H9 (cell line): ENCODE results near the gene TTN. TPM values are rescaled to one million over a fixed set of nuclear protein-coding genes. Genes with fewer than 3 reads are reported as not detected.

Experiments
- DNase-seq: peaks from one replicate; pipeline ENCODE4 v3.0.0-alpha.2; 2017
- H2AFZ ChIP-seq: one replicate; pipeline ENCODE4 v1.6.1; 2013; ENCODE audit warnings: mild to moderate bottlenecking, low read length, control low read depth, moderate library complexity
- H2AK5ac ChIP-seq: 2 replicates; pipeline ENCODE4 v1.6.1; 2013; ENCODE audit warnings: low read length, control low read depth, mixed read lengths; ENCODE audit not compliant: insufficient read length
- H2BK120ac ChIP-seq: one replicate; pipeline ENCODE4 v1.6.1; 2013; ENCODE audit warnings: low read depth, mild to moderate bottlenecking, low read length, control low read depth, inconsistent platforms; ENCODE audit not compliant: poor library complexity, severe bottlenecking
- H2BK12ac ChIP-seq: 2 replicates; pipeline ENCODE4 v1.6.1; 2013; ENCODE audit warnings: low read length, control low read depth, mixed read lengths, low read depth; ENCODE audit not compliant: insufficient read length
- H2BK15ac ChIP-seq: 2 replicates; pipeline ENCODE4 v1.6.1; 2013; ENCODE audit warnings: low read depth, low read length, control low read depth
- H2BK20ac ChIP-seq: one replicate; pipeline ENCODE4 v1.6.1; 2013; ENCODE audit warnings: low read depth, mild to moderate bottlenecking, low read length, control low read depth, inconsistent platforms; ENCODE audit not compliant: poor library complexity, severe bottlenecking
- H2BK5ac ChIP-seq: 2 replicates; pipeline ENCODE4 v1.6.1; 2013; ENCODE audit warnings: low read length, control low read depth, mixed read lengths; ENCODE audit not compliant: insufficient read length
- H3K14ac ChIP-seq: 2 replicates; pipeline ENCODE4 v1.6.1; 2013; ENCODE audit warnings: low read length, control low read depth; ENCODE audit not compliant: insufficient read depth
- H3K18ac ChIP-seq: 2 replicates; pipeline ENCODE4 v1.6.1; 2013; ENCODE audit warnings: low read depth, mild to moderate bottlenecking, mixed read lengths, low read length, control low read depth; ENCODE audit not compliant: insufficient read length
- H3K23ac ChIP-seq: 2 replicates; pipeline ENCODE4 v1.6.1; 2013; ENCODE audit warnings: low read length, control low read depth, mixed read lengths, low read depth; ENCODE audit not compliant: insufficient read length
- H3K23me2 ChIP-seq: 2 replicates; pipeline ENCODE4 v1.6.1; 2013; ENCODE audit warnings: low read depth, mild to moderate bottlenecking, mixed read lengths, low read length, control low read depth; ENCODE audit not compliant: insufficient read length, poor library complexity, severe bottlenecking
- H3K27ac ChIP-seq: 2 replicates; pipeline ENCODE4 v1.5.1; 2013; ENCODE audit warnings: low read length, control low read depth, mixed read lengths, low read depth; ENCODE audit not compliant: insufficient read length
- H3K27me3 ChIP-seq: 2 replicates; pipeline ENCODE4 v1.6.1; 2013; ENCODE audit warnings: low read length, control low read depth, inconsistent platforms; ENCODE audit not compliant: insufficient read depth
- H3K4ac ChIP-seq: 2 replicates; pipeline ENCODE4 v1.6.1; 2013; ENCODE audit warnings: low read depth, mild to moderate bottlenecking, control low read depth, inconsistent platforms, low read length, moderate library complexity
- H3K4me1 ChIP-seq: 2 replicates; pipeline ENCODE4 v1.6.1; 2013; ENCODE audit warnings: low read length, control low read depth, inconsistent platforms; ENCODE audit not compliant: insufficient read depth
- H3K4me2 ChIP-seq: 2 replicates; pipeline ENCODE4 v1.6.1; 2013; ENCODE audit warnings: low read length, control low read depth, mixed read lengths; ENCODE audit not compliant: insufficient read length, insufficient read depth
- H3K56ac ChIP-seq: 2 replicates; pipeline ENCODE4 v1.6.1; 2013; ENCODE audit warnings: low read depth, mild to moderate bottlenecking, mixed read lengths, low read length, control low read depth; ENCODE audit not compliant: insufficient read length
- H3K79me1 ChIP-seq: 2 replicates; pipeline ENCODE4 v1.6.1; 2013; ENCODE audit warnings: low read depth, mild to moderate bottlenecking, moderate library complexity, low read length, control low read depth, inconsistent platforms; ENCODE audit not compliant: insufficient read depth, poor library complexity, severe bottlenecking
- H3K79me2 ChIP-seq: 2 replicates; pipeline ENCODE4 v1.6.1; 2013; ENCODE audit warnings: low read length, control low read depth, inconsistent platforms; ENCODE audit not compliant: insufficient read depth
- H3K9ac ChIP-seq: 2 replicates; pipeline ENCODE4 v1.6.1; 2013; ENCODE audit warnings: low read length, control low read depth, mixed read lengths; ENCODE audit not compliant: insufficient read length; ENCODE audit errors: extremely low read depth
- H3K9me3 ChIP-seq: one replicate; pipeline ENCODE4 v1.6.1; 2013; ENCODE audit warnings: low read depth, low read length, inconsistent platforms; ENCODE audit not compliant: control insufficient read depth
- H3T11ph ChIP-seq: one replicate; pipeline ENCODE4 v1.6.1; 2013; ENCODE audit warnings: mild to moderate bottlenecking, low read length, control low read depth, inconsistent platforms
- H4K20me1 ChIP-seq: one replicate; pipeline ENCODE4 v1.6.1; 2013; ENCODE audit not compliant: control insufficient read depth, insufficient read length, insufficient read depth
- H4K5ac ChIP-seq: 2 replicates; pipeline ENCODE4 v1.6.1; 2013; ENCODE audit warnings: low read depth, mild to moderate bottlenecking, mixed read lengths, low read length, control low read depth; ENCODE audit not compliant: insufficient read length
- H4K8ac ChIP-seq: replicated peaks from 2 replicates; pipeline ENCODE4 v1.6.1; 2013; ENCODE audit warnings: low read length, control low read depth, mixed read lengths, low read depth; ENCODE audit not compliant: insufficient read length
- H4K91ac ChIP-seq: 2 replicates; pipeline ENCODE4 v1.6.1; 2013; ENCODE audit warnings: low read depth, mild to moderate bottlenecking, moderate library complexity, mixed read lengths, low read length, control low read depth; ENCODE audit not compliant: insufficient read length
- H3K27ac Mint-ChIP-seq, 3 experiments: 2 replicates in 2 of 3; 3 replicates in 1 of 3; pipeline ENCODE4 v1.8.0; 2020 to 2021; ENCODE audit warnings: mixed read lengths in 3 of 3, mild to moderate bottlenecking in 1 of 3, moderate library complexity in 1 of 3
- H3K27me3 Mint-ChIP-seq: 2 replicates; pipeline ENCODE4 v1.8.0; 2021; ENCODE audit warnings: low read depth, mild to moderate bottlenecking, moderate library complexity, mixed read lengths
- H3K36me3 Mint-ChIP-seq, 3 experiments: 2 replicates in 2 of 3; 3 replicates in 1 of 3; pipeline ENCODE4 v1.8.0; 2020 to 2021; ENCODE audit warnings: low read depth in 3 of 3, mixed read lengths in 3 of 3; ENCODE audit not compliant: insufficient read depth in 1 of 3
- H3K4me1 Mint-ChIP-seq, 2 experiments: 2 replicates each; pipeline ENCODE4 v1.8.0; 2020; ENCODE audit warnings: mixed read lengths in 2 of 2
- H3K4me3 Mint-ChIP-seq, 2 experiments: 2 replicates in 1 of 2; 3 replicates in 1 of 2; pipeline ENCODE4 v1.8.0; 2020 to 2021; ENCODE audit warnings: mild to moderate bottlenecking in 2 of 2, mixed read lengths in 2 of 2, moderate library complexity in 1 of 2
- H3K9me3 Mint-ChIP-seq, 2 experiments: 2 replicates in 1 of 2; 3 replicates in 1 of 2; pipeline ENCODE4 v1.8.0; 2020; ENCODE audit warnings: mild to moderate bottlenecking in 2 of 2, mixed read lengths in 2 of 2, moderate library complexity in 1 of 2
- WGBS: extraction: QIAGEN DNeasy Blood & Tissue Kit; methylation state at CpG from one replicate; pipeline ENCODE4 v1.1.7; 2013; ENCODE audit warnings: missing lambda C conversion rate, low lambda C conversion rate, mixed read lengths; ENCODE audit not compliant: insufficient read length; ENCODE audit errors: extremely low coverage; 5-methylcytosine and 5-hydroxymethylcytosine counted together
- total RNA-seq: library from RNA; stranded (reverse); gene quantifications from 2 replicates; pipeline ENCODE4 v1.2.1, GENCODE V29; 2021
- TF ChIP-seq, protein P1 (sequence below): fragments of 200-600 bp; sonication (generic); conservative IDR thresholded peaks from 3 replicates; pipeline ENCODE4 v1.8.0; 2021; ENCODE audit warnings: antibody characterized with exemption, mild to moderate bottlenecking

Gene TTN
- total RNA-seq, 1 experiment from 2014 or later: 0.70 TPM

DNA sequence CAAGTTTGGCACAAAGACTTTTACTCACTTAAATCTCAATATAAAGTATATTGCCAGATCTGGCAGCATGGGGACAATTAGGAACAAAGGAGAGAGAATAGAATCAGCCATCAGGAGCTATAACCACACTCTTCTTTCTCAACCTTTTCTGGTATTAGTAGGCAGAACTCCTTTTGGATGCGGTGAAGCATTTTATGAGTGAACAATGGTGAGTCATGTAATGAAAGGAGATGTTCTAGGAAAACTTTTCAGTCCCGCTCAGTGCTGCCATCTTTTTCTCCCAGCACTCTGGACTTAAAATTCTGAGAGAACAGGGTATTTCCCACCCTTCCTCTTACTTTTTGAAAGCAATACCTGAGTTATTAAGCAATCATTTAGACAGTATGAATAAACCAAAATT is 294.7 kb downstream of the TTN start:
- H3K79me1 ChIP-seq: no peaks in the 10 kb centered on the region
- no peak for DNase-seq
- Mint-ChIP-seq H3K4me1 (peaks cover 6 to 9% of the 10 kb centered on the region in 2 experiments; a peak in 3 of 4 replicates), H3K27ac (no peak overlapping the region), H3K4me3 (no peak overlapping the region), H3K27me3 (no peaks in the 10 kb centered on the region), H3K9me3 (no peaks in the 10 kb centered on the region), H3K36me3 (no peaks in the 10 kb centered on the region)
- H4K8ac ChIP-seq: no peak overlapping the region
- no peak overlapping the region for H3K23ac ChIP-seq
- H3K14ac ChIP-seq: no peak overlapping the region
- H3K4me1 ChIP-seq: no peaks in the 10 kb centered on the region
- no peak overlapping the region for H2BK20ac ChIP-seq
- no peak overlapping the region for H4K5ac ChIP-seq
- no peak overlapping the region for H2BK15ac ChIP-seq
- H3K23me2 ChIP-seq: no peaks in the 10 kb centered on the region
- no peak overlapping the region for H2AK5ac ChIP-seq
- no peak overlapping the region for H2BK120ac ChIP-seq
- no peak overlapping the region for H3K9ac ChIP-seq
- no peak overlapping the region for H3K4me2 ChIP-seq
- no peak overlapping the region for H2BK12ac ChIP-seq
- H2BK5ac ChIP-seq: no peak overlapping the region
- no peak overlapping the region for H4K91ac ChIP-seq
- no peaks in the 10 kb centered on the region for H4K20me1 ChIP-seq
- WGBS: no CpG with 5 or more reads among the region's 2 CpGs
- no peak overlapping the region for H3K27ac ChIP-seq
- H3K27me3 ChIP-seq: no peaks in the 10 kb centered on the region
- TF ChIP-seq, protein P1, sequence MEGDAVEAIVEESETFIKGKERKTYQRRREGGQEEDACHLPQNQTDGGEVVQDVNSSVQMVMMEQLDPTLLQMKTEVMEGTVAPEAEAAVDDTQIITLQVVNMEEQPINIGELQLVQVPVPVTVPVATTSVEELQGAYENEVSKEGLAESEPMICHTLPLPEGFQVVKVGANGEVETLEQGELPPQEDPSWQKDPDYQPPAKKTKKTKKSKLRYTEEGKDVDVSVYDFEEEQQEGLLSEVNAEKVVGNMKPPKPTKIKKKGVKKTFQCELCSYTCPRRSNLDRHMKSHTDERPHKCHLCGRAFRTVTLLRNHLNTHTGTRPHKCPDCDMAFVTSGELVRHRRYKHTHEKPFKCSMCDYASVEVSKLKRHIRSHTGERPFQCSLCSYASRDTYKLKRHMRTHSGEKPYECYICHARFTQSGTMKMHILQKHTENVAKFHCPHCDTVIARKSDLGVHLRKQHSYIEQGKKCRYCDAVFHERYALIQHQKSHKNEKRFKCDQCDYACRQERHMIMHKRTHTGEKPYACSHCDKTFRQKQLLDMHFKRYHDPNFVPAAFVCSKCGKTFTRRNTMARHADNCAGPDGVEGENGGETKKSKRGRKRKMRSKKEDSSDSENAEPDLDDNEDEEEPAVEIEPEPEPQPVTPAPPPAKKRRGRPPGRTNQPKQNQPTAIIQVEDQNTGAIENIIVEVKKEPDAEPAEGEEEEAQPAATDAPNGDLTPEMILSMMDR: no peak
- no peak overlapping the region for H3K4ac ChIP-seq
- no peaks in the 10 kb centered on the region for H3K9me3 ChIP-seq
- no peak overlapping the region for H2AFZ ChIP-seq
- H3K18ac ChIP-seq: no peak overlapping the region
- no peaks in the 10 kb centered on the region for H3K79me2 ChIP-seq
- H3K56ac ChIP-seq: no peak overlapping the region
- H3T11ph ChIP-seq: no peak overlapping the region
